HG03066 (cell line): ENCODE measurements around the gene GRK5.
A peak's percentile ranks its signal among the peaks of the same experiment; 100 is the strongest.
"Not testable (repeated sequence)": the region's sequence is repeated elsewhere in the genome, so short reads cannot be mapped to it uniquely, and the experiment has no call there.

ENCODE experiments used
- ATAC-seq: cut with Tn5 transposase; IDR thresholded peaks from one replicate; pipeline ENCODE4 v1.9.1; 2021; ENCODE audit warnings: low read depth; ENCODE audit not compliant: unreplicated experiment

GRK5 gene

GRCh38 chr10:119246862-119247549 lies 39.6 kb downstream of the GRK5 start:
- ATAC-seq, result no peak

GRCh38 chr10:119247550-119247894 lies 40.2 kb downstream of the GRK5 start:
- ATAC-seq, result no peak

- ATAC-seq, result no peak
These were observed 40.8 kb downstream of the GRK5 start for GRCh38 chr10:119248184-119248583.

- ATAC-seq, result no peak
These were observed 41.3 kb downstream of the GRK5 start for GRCh38 chr10:119248681-119249080.

GRCh38 chr10:119250641-119251314 lies 43.4 kb downstream of the GRK5 start:
- no peak for ATAC-seq

GRCh38 chr10:119251315-119251708 lies 43.9 kb downstream of the GRK5 start:
- ATAC-seq, result no peak

- no peak for ATAC-seq
These were observed 44.7 kb downstream of the GRK5 start for GRCh38 chr10:119252051-119252465.

- ATAC-seq, result no peak
These were observed 45.2 kb downstream of the GRK5 start for GRCh38 chr10:119252470-119253151.

- ATAC-seq, result no peak
These were observed 46.2 kb downstream of the GRK5 start for GRCh38 chr10:119253433-119254174.

- ATAC-seq, result no peak
These were observed 47.0 kb downstream of the GRK5 start for GRCh38 chr10:119254335-119254734.

- ATAC-seq, result no peak
These were observed 48.7 kb downstream of the GRK5 start for GRCh38 chr10:119256030-119256429.

GRCh38 chr10:119256897-119257296 lies 49.5 kb downstream of the GRK5 start:
- ATAC-seq, result no peak

GRCh38 chr10:119257899-119258419 lies 50.6 kb downstream of the GRK5 start:
- ATAC-seq, result no peak

GRCh38 chr10:119259345-119259744 lies 52.0 kb downstream of the GRK5 start:
- ATAC-seq, result no peak

GRCh38 chr10:119261016-119261415 lies 53.6 kb downstream of the GRK5 start:
- ATAC-seq, result not testable (repeated sequence)

GRCh38 chr10:119263951-119264617 lies 56.7 kb downstream of the GRK5 start:
- ATAC-seq, result no peak

GRCh38 chr10:119265691-119266090 lies 58.3 kb downstream of the GRK5 start:
- no peak for ATAC-seq

- no peak for ATAC-seq
These were observed 60.0 kb downstream of the GRK5 start for GRCh38 chr10:119267384-119267783.

GRCh38 chr10:119268428-119268827 lies 61.1 kb downstream of the GRK5 start:
- ATAC-seq, result no peak

- peak; percentile 73 for ATAC-seq
These were observed 61.6 kb downstream of the GRK5 start for GRCh38 chr10:119268871-119269506.
